Stimulated activated CD4-positive, alpha-beta T cell treated with anti-CD3 and anti-CD28 coated beads, Interleukin-15, amount 100 ng/mL, for 24 hours (primary cell): Measurements from ENCODE around the gene KASH5.
A peak's percentile ranks its signal among the peaks of the same experiment; 100 is the strongest.
"Not testable (repeated sequence)": the region's sequence is repeated elsewhere in the genome, so short reads cannot be mapped to it uniquely, and the experiment has no call there.

Source experiments
- DNase-seq: peaks from one replicate; pipeline ENCODE4 v3.0.0-alpha.2; 2020

Gene KASH5

GRCh38 chr19:49439836-49440235 is 51.8 kb downstream of the KASH5 start:
- no peak for DNase-seq

DNA sequence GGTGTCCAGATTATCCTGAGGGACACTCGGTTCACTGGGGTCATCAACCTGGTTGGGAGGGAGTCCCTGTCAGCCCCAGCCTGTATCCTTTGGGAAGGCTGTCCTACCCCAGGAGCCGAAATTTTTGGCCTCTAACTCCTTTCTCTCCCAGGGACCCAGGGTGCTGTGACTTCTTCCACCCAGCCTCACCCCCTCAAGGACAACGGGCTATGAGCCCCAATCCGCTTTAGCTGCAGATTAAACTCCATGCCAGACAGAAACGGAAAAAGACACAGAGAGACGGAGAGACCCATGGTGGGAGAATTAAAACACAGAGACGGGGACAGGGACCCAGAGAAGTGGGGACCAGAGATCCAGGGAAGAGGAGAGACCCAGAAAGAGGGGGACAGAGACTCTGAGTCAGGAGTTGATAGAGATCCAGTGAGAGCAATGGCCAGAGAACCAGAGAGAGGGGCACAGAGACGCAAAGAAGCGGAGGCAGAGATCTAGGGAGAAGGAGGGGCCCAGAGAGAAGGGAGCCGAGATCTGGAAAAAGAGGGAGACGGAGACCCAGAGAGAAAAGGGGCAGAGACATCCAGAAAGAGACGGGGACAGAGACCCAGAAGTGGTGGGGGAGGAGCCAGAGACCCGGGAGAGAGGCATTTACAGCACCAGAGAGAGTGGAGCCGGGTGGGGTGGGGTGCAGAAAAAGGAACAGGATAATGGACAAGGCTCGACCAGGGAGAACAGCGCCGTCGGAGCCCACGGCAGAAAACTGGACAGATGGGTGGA is 52.6 kb downstream of the KASH5 start:
- DNase-seq, result no peak

- DNase-seq, result peak; percentile 60
Measured at GRCh38 chr19:49441210-49441959, 53.3 kb downstream of the KASH5 start, which contains the start of gene SLC17A7. Gene SLC17A7 (minus strand): TSS chr19:49441527. CDS start chr19:49441379, 148 bp downstream.

- no peak for DNase-seq
Measured at GRCh38 chr19:49441960-49442350, 53.9 kb downstream of the KASH5 start.

DNA sequence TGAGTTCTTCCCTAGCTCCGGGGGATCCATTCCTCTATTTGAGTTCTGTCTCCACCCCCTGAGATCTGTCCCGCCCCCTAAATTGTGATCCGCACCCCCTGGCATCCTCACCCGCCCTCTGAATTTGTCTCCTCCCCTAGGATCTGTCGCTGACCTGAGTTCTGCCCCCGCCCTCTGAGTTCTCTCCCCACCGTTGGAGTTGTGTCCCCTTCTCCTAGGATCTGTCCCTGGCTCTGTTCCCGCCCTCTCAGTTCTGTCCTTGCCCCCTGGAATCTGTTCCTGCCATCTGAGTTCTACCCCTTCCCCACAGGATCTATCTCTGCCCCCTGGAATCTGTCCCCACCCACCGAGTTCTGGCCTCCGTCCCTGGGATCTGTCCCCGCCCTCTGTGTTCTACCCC is 54.3 kb downstream of the KASH5 start:
- peak; percentile 47 for DNase-seq

GRCh38 chr19:49442771-49443365 is 54.8 kb downstream of the KASH5 start:
- peak; percentile 81 for DNase-seq

DNA sequence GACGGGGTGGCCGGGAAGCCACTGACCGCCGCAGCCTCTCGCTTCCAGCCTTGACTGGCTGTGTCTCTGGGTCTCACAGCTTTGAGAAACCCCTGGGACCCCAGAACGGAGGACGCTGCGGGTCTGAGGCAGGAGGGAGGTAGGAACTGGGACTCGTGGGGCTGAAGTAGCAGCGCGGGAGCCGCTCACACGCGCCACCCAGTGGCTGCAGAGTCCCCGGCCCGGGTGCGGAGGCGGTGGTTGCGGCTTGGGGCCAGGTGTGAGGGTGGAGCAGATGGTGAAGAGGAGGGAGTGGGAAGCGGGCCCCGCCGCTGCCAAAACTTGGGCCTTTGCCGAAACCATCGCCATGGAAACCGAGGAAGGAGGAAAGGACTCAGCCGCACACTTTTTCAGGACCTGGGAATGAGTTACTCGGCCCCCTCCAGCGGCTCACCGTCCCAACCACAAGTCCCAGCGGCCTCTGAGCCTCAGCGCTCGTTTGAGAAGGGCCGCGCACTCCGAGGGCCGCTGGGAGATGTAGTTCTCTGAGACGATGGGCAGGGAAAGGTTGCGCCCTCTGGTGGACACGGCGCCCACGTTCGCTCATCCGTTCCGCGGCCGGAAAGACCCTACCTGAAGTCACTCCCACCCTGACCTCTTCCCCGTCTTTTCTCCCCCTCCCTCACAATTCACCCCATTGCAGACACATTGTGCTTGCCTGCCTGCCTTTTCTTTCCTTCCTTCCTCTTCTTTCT is 55.5 kb downstream of the KASH5 start:
- peak; percentile 95 for DNase-seq

DNA sequence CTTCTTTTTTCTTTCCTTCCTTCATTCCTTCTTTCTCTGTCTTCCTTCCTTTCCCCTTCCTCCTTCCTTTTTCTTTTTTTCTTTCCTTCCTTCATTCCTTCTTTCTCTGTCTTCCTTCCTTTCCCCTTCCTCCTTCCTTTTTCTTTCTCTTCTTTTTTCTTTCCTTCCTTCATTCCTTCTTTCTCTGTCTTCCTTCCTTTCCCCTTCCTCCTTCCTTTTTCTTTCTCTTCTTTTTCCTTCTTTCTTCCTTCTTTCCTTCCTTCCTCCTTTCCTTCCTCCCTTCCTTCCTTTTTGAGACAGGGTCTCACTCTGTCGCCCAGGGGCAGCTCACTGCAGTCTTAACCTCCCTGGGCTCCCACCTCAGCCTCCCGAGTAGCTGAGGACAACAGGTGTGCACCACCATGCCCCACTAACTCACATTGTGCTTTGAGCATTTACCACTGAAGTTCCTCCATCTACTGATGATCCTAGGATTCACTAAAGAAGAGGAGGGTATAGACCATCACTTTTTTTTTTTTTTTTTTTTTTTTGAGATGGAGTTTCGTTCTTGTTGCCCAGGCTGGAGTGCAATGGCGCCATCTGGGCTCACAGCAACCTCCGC is 56.2 kb downstream of the KASH5 start:
- DNase-seq, result not testable (repeated sequence)

GRCh38 chr19:49445997-49446396 is 57.9 kb downstream of the KASH5 start:
- DNase-seq, result no peak

- DNase-seq, result peak; percentile 62
Measured at GRCh38 chr19:49447485-49448431, 59.7 kb downstream of the KASH5 start.

- no peak for DNase-seq
Measured at GRCh38 chr19:49448432-49448786, 60.4 kb downstream of the KASH5 start.

GRCh38 chr19:49450405-49450804 is 62.4 kb downstream of the KASH5 start:
- DNase-seq, result no peak

DNA sequence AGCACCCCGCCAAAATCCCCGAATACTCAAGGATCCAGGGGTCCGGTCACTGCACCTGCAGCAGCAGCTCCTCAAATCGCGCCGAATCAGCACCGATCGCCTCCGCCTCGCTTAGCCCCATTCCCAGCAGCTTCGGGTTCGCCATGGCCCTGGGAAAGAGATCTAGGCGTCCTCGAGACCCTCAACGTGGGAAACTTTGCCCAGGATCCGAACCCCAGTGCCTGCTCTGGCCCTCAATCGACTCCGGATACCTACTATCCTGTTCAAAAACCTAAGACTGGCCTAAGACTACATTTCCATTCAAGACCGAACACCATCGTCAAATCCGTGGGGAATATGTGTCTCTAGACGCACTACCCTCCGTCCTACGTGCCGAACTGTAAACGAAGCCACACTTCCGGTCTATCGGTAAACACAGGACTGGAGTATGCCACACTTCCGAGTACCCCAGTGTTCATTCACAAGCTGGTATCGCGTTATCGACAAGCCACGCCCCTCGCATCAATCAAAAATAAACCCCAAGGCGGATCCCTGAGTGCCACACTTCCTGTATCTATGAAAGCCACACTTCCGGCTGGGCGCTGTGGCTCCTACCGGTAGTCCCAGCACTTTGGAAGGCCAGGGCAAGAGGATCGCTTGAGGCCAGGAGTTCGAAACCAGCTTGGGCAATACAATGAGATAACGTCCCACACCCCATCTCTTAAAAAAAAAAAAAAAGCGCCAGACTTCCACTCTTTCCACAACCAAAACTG is 63.6 kb downstream of the KASH5 start, which contains the start of gene PIH1D1:
Gene PIH1D1, minus strand, starts transcription at position 385 of the 752 bp plus-strand sequence. Its CDS starts 240 bp downstream, at position 145.
- peak; percentile 97 for DNase-seq

- peak; percentile 98 for DNase-seq
Measured at GRCh38 chr19:49453013-49453756, 65.1 kb downstream of the KASH5 start, which contains the start of gene ALDH16A1. Gene ALDH16A1 (plus strand): TSS chr19:49453225. CDS start chr19:49453332, 107 bp downstream.

DNA sequence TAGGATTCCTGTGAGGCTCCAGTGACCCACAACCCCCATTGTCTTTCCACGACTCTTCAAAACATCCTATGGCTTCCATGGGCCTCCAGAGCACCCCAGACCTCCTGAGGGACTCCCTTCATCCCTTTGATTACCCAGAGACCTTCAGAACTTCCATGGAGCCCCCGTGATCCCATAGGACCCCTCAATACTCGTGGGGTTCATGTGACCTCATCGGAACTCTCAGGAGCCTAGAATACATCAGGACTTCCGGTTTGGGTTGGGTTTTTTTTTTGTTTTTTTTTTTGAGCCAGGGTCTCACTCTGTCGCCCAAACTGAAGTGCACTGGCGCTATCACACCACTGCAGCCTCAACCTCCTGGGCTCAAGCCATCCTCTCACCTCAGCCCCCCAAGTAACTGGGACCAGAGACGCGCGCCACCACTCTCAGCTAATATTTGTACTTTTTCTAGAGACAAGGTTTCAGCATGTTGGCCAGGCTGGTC is 65.8 kb downstream of the KASH5 start:
- DNase-seq, result peak; percentile 23

DNA sequence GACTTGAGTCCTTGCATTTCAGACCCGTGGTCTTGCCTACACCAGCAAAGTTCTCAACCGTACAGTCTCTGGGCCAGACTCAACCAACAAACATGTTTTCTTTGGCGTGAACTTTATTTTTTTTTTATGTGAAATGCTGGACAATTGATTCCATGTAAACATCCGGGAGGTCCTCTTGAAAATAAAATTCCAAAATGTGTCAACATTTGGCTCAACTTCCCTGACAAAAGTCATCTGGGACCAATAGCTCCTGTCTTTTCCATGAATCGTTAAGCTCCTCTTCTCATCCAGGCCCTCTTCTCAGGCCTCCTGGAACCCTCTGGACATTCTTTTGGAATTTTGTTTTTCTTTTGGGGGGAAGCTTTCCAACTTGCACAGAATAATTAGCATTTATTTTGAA is 67.7 kb downstream of the KASH5 start:
- no peak for DNase-seq

- no peak for DNase-seq
Measured at GRCh38 chr19:49456326-49456725, 68.3 kb downstream of the KASH5 start.

DNA sequence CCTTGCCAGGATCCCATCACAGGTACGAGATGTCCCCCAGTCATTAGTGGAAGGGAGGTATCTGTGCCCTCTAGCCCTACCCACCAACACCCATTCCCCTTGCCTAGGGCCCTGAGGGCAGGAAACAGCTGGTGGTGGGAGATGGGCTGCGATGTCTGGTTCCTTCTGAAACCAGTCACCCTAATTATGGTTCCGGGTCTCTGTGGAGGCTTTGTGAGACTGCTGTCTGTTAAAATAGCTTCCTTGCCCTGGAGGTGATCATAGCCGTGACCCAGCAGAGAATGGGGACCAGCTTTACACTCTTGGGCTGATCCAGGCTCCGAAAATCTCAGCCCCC is 70.5 kb downstream of the KASH5 start:
- DNase-seq, result no peak

- DNase-seq, result no peak
Measured at GRCh38 chr19:49459388-49459787, 71.3 kb downstream of the KASH5 start.

DNA sequence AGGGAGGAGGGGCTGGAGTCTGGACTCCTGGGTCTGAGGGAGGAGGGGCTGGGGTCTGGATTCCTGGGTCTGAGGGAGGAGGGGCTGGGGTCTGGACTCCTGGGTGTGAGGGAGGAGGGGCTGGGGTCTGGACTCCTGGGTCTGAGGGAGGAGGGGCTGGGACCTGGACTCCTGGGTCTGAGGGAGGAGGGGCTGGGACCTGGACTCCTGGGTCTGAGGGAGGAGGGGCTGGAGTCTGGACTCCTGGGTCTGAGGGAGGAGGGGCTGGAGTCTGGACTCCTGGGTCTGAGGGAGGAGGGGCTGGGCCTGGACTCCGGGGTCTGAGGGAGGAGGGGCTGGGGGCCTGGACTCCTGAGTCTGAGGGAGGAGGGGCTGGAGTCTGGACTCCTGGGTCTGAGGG is 73.1 kb downstream of the KASH5 start:
- not testable (repeated sequence) for DNase-seq
